Measurements from ENCODE around the gene SLC25A47.
A peak's percentile ranks its signal among the peaks of the same experiment; 100 is the strongest.
"Not testable (repeated sequence)": the region's sequence is repeated elsewhere in the genome, so short reads cannot be mapped to it uniquely, and the experiment has no call there.

The SLC25A47 gene

DNA sequence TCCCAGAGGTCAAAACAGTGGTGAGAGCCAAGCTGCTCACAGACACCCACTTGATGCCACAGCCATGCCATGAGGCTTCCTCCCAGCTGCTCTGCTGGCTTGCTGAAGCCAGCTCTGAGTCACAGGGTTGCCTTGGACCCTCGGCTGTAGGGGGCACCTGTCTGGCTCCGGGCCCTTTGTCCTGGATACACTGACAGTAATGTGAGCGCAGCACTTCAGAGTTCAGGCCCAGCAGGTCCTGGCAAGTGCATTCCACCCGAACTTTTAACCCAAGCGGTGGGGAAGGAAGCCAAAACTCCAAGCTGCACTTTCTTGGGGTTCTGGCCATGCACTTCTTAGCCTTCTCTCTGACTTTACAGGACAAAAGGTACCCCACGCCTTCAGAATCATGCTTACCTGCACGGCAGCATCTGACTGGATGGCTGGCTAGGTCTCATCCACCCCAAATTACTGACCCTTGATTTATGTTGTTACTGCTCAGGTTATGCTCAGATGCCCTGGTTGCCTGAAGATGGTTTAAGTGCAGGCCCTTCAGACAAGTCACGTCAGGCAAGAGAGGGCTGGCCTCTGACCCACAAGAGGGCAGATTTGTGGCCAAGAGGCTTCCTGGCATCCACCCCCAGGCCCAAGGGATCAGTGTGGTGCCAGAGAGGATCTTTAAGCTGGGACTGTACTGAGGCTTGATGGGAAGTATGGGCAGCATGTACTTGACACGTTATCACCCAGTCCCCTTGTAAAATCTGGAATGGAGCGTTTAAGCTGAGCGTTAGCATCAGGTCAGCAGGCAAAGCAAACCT is 41.7 kb upstream of the SLC25A47 start:
- TF ChIP-seq, protein P1, sequence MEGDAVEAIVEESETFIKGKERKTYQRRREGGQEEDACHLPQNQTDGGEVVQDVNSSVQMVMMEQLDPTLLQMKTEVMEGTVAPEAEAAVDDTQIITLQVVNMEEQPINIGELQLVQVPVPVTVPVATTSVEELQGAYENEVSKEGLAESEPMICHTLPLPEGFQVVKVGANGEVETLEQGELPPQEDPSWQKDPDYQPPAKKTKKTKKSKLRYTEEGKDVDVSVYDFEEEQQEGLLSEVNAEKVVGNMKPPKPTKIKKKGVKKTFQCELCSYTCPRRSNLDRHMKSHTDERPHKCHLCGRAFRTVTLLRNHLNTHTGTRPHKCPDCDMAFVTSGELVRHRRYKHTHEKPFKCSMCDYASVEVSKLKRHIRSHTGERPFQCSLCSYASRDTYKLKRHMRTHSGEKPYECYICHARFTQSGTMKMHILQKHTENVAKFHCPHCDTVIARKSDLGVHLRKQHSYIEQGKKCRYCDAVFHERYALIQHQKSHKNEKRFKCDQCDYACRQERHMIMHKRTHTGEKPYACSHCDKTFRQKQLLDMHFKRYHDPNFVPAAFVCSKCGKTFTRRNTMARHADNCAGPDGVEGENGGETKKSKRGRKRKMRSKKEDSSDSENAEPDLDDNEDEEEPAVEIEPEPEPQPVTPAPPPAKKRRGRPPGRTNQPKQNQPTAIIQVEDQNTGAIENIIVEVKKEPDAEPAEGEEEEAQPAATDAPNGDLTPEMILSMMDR (IDR thresholded peaks at IDR 0.05; ENCODE audit: control insufficient read depth, insufficient read depth, low read depth, low read length, missing control alignments): no peak
- H3K4me3 ChIP-seq (ENCODE audit: control insufficient read depth, low read depth, low read length): no peak overlapping the region
- no peak for DNase-seq (ENCODE audit: low read depth)

DNA sequence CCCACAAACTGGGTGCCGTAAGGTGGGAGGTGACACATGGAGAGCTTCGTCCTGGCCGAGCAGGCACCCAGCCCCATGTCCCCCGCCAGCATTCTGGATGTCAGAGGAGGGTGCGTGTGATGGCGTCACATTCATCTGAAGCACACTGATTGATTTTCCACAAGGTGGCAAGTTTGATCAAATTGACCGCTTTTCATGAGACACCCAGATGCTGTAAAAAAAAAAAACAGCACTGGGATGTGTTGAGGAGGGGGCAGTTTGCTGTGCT is 41.1 kb upstream of the SLC25A47 start:
- H3K4me3 ChIP-seq (ENCODE audit: control insufficient read depth, low read depth, low read length): no peak overlapping the region
- TF ChIP-seq, protein P1 (IDR thresholded peaks at IDR 0.05; ENCODE audit: control insufficient read depth, insufficient read depth, low read depth, low read length, missing control alignments): no peak

DNA sequence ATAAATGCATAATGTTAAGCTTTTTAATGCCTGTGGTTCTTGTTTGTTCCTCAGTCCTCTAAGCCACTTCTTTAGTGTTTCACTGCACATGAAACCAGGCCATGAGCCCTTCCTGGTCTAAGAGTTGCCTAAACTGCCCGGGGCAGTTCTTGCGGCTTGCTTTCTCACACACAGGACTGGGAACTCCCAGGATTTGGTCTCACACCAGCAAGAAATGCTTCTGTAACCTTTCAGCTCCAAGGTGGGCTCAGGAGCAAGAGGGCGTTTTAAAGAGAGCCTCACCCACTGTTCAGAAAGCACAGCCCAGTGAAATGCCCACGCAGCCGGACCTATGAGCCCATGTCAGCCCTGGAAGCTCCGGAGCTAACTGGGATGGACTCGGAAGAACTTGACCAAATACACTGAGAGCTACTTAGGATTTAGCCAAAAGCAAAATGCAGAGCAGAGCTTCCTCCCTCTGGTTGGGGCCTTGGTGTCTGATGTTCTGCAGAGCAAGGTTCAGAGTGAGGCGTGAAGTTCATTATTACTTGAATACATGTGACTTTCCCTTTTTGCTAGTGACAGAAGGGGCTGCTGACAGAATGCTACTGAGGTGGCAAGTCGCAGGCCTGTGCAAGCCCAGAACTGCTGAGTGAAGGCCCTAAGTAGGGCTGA is 40.2 kb upstream of the SLC25A47 start:
- no peak overlapping the region for H3K4me3 ChIP-seq (ENCODE audit: control insufficient read depth, low read depth, low read length)
- no peak for DNase-seq (ENCODE audit: low read depth)
- TF ChIP-seq, protein P1 (IDR thresholded peaks at IDR 0.05; ENCODE audit: control insufficient read depth, insufficient read depth, low read depth, low read length, missing control alignments): no peak

More for the DNA sequence above, 41.1 kb upstream of the SLC25A47 start:
- no peak for DNase-seq (ENCODE audit: low read depth)

DNA sequence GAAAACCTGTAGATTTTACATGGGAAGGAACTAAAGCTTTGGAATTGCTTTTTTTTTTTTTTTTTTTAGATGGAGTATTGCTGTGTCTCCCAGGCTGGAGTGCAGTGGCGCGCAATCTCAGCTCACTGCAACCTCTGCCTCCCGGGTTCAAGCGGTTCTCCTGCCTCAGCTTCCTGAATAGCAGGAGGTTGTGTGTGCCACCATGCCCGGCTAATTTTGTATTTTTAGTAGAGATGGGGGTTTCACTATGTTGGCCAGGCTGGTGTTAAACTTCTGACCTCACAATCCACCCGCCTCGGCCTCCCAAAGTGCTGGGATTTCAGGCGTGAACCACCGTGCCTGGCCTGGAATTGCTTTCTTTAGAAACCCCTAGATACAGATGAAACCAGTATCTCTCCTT is 39.7 kb upstream of the SLC25A47 start:
- H3K4me3 ChIP-seq (ENCODE audit: control insufficient read depth, low read depth, low read length); DNase-seq (ENCODE audit: low read depth): not testable (repeated sequence)

DNA sequence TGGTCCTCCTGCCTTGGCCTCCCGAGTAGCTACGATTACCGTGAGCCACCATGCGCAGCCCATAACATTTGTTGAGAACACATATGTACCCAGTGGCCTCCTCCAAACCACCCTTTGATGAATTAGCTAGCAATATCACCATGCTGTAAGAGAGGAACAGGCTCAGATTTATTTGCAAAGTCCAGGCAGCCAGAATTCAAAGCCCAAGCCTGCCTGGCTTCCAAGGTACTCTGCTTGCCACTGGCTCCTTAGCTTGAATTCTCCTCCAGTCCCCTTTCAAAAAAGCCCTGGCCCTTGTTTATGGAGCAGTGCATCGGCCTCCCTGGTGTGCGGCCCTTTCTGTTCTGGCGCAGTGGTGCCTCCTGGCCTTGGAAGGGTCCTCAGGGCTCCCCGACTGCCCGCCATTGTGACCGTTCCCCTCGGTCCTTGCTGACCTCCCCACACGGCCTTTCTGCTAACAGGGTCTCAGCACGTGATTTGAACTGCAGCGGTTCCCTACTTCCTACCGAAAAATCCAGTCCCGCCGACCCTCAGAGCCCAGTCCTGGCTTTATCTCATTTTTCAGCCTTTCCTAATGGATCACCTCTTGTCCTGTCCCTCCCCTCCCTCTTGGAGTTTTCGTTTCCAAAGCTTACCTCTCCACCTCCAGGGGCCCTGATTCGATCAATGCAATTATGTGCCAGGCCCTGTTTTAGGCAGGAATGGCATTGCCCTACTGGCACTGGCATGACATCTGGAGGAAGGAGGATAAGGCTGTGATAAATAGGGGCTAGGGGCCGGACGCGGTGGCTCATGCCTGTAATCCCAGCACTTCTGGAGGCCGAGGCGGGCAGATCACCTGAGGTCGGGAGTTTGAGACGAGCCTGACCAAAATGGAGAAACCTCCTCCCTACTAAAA is 38.9 kb upstream of the SLC25A47 start:
- DNase-seq (ENCODE audit: low read depth): no peak
- TF ChIP-seq, protein P1 (IDR thresholded peaks at IDR 0.05; ENCODE audit: control insufficient read depth, insufficient read depth, low read depth, low read length, missing control alignments): no peak
- H3K4me3 ChIP-seq (ENCODE audit: control insufficient read depth, low read depth, low read length): peak overlapping the region; percentile 66; the same call in 1 of the 2 replicates

DNA sequence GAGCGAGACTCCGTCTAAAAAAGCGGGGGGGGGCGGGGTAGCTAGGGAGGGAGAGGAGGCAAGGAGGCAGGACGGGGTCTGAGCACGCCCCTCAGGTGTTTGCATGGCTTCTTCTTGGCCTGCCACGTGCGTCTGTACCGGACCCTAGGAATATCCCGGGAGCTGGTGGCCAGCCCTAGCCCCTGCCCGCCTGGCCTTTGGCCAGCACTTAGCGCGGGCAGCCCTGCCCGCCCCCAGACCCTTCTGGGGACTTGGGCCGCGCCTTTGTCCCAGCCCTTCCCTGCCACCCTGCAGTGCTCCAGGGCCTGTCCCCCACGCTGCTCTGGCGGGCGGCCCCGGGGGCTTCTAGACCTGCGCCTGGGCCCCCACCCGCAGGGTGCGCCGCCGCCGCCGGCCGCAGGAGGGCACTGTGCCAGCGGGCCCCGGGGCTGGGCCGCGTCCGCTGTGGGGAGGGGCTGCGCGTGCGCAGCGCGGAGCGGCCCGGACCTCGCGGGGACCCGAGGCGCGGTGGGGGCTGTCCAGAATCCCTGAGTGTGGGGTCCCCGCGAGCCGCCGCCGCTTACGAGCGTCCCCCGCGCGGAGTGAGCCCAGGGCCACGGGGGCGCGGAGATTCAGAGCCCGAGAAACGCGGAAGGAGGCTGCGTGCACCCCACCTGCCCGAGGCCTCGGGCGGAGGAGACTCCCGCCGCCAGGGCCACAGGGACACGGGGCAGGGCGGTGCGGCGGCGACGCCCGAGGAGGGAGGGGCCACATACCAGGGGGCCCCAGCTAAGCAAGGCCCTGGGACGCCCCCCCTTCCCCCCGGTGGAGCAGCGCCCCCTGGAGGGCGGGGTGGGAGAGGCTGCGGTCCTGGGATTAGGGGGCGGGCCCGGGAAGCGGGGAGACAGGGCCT is 37.9 kb upstream of the SLC25A47 start:
- peak overlapping the region; percentile 66 for H3K4me3 ChIP-seq (ENCODE audit: control insufficient read depth, low read depth, low read length)
- TF ChIP-seq, protein P1 (IDR thresholded peaks at IDR 0.05; ENCODE audit: control insufficient read depth, insufficient read depth, low read depth, low read length, missing control alignments): peak; percentile 84
- DNase-seq (ENCODE audit: low read depth): no peak
